Peyer's patch (tissue), 4 donors: ENCODE measurements around the gene RBBP8NL.

ENCODE experiments used
- CTCF ChIP-seq, 6 experiments: fragments of 450-650 bp in 4 of 6; fragments of 200-600 bp in 2 of 6; sonication (generic) in 1 of 6; IDR thresholded peaks; one replicate each; pipeline ENCODE4 v1.5.1; 2017 to 2019; ENCODE audit warnings: antibody characterized with exemption in 6 of 6, mild to moderate bottlenecking in 3 of 6, moderate library complexity in 1 of 6
- POLR2A ChIP-seq, 2 donors: fragments of 450-650 bp; IDR thresholded peaks; one replicate each; pipeline ENCODE4 v1.5.1; 2017; ENCODE audit warnings: antibody characterized with exemption in 2 of 2, mild to moderate bottlenecking in 2 of 2, moderate library complexity in 2 of 2

DNA sequence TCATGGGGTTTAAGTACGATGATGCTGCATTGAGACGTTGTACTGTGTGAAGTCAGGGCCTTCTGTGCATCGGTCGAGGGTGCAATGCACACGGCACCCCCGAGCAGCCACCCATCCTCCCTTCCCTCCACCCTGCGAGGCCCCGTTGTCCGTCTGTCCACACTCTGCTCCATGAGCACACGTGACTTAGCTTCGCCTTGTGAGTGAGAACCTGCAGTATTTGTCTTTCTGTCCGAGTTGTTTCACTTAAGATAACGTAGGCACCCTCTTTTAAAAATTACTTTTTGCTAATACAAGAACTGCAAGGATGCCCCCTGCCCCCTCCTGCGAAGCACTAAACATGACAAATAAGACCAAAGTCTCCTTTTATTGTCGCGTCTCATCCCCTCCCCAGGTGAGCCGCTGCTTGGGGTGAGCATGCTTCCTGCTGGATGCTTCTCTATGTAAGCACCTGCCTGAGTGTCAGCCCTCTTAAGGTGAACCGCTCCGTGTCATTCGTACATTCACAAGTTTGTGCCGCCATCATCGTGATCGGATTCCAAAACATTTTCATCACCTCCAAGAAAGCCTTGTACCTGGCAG lies 3.6 kb upstream of the RBBP8NL start:
- no peak for TF ChIP-seq POLR2A (IDR thresholded peaks at IDR 0.05)
- no peak for TF ChIP-seq CTCF (IDR thresholded peaks at IDR 0.05)
